NCI-H2227 treated with DMSO at 0.1 percent for 48 hours (cell line): Measurements from ENCODE around the gene CBX4.

Experiments
- DNase-seq: peaks from one replicate; lab custom pipeline; 2025; lab: John Stamatoyannopoulos, UW

CBX4 gene

DNA sequence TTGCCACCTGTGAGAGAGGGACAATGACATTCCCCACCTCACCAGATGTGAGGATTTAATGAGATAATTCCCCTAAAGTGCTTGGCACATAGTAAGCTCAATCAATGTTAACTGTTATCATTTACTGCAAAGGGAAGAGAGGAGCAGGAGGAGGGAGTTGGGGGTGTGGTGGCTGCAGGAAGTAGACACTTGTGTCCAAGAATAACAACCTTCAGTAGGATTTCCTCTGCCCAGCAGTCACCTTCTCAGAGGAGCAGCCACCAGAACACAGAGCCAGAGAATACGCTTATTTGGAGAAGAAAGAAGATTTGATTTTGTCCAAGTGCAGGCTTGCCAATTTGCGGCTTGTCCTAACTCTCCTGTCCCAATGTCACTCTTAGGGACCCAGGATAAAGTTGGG lies 10.2 kb downstream of the CBX4 start:
- no peak for DNase-seq

DNA sequence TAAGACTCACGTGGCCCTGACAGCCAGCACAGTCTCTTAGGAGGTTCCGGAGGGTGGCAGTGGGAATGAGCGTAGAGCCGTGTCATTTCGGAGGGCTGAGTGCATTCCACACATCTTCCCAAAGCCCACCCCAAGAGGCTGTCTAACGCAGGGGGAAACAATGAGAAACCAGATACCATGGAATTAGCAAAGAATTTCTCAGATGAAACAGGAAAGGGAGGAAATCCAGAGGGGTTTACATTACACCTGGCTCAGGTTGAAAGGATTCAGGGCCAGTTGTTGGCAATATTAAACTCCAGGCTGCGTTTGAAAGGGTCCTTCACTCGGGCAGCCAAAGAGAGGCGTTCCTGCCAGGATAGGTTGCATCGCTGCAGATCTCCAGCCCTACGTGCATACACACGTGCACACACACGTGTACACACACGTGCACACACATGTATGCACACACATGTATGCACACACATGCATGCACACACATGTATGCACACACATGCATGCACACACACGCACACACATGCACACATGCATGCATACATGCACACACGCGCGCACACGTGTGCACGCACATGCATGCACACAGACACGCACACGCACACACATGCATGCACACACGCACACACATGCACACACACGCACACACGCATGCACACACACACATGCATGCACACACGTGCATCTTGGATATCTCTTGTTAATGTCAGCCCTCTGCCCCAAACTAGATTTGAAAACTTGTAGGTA lies 12.2 kb downstream of the CBX4 start:
- DNase-seq = no peak

DNA sequence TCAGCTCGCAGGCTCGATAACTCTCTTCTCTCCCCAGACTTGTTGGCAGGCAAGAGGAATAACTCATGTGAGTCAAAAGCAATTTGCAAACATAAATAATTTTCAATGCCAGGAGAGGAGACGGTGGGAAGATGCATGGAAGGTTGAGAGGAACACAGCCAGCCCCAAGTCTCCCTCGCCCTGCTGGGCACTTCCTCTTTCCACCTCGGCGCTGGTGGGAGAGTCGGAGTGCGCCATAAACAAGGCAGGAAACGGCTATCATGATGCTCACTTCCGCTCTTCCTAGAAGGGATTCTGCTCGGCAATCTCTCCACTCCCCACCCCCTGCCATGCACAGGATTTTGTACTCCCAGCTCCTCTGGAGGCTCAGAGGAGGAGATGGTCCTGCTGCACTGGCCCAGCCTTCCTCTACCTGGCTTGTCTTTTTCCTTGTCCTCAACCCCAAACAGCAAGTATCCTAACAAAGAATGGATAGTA lies 13.0 kb downstream of the CBX4 start:
- no peak for DNase-seq

DNA sequence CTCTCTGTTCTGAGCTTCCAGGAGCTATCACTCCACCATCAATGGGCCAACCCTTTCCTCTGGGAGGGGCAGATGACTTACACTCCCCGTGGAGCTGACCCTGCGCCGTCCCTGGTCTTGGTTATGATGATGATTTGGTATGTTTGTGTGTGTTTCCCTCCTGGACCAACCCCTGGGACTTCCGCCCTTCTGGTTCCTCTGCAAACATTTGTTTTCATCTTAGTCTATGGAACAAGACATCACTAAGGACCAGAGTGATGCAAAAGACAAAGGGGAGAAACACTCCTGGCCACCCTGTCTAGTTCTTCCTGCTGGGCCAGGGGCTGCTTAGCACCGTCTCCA lies 13.7 kb downstream of the CBX4 start:
- DNase-seq = no peak

DNA sequence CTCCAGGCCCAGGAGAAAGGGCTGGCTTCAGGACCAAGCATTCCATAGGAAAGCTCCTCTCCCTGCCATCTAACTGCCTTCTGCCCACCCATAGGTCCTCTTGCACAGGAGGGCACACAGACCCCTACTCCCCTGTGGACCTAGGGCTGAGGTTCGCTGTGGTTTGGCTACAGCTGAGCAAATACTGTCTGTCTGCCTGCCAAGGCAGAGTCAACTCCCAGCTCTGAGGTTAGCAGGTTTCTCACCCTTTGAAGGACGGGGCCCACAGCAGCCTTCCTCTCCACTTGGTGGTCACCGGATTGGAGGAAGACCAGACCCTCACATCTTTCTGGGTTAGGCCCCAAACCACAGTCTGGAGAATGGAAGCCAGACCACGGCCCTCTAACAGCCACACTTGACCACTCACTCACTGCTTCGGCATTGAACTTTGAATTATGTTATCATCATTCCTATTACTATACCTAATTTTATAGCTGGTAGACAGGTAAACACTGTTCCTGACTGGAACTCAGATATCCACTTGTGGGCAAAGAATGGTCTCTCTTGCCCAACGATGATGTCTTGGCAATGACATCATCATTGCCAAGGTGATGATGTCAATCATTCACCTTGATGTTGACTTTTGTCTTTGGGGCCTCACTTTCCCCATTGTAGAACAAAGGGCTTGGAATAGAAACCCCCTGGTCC lies 14.2 kb downstream of the CBX4 start:
- DNase-seq = no peak

DNA sequence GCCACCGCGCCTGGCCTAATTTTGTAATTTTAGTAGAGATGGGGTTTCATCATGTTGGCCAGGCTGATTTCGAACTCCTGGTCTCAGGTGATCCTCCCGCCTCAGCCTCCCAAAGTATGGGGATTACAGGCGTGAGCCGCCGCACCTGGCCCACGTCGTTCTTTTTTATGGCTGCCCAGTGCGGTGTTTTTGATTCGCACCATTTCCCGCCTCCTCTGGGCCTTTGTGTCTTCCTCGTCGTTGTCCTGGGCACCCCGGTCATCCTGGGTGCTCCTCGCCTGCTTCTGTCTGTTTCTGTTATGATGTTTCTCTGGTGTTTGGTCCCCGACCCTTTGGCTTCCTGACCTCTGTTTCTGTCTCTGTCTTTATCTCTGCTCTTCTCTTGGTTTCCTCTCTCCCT lies 15.0 kb downstream of the CBX4 start:
- DNase-seq = no peak

DNA sequence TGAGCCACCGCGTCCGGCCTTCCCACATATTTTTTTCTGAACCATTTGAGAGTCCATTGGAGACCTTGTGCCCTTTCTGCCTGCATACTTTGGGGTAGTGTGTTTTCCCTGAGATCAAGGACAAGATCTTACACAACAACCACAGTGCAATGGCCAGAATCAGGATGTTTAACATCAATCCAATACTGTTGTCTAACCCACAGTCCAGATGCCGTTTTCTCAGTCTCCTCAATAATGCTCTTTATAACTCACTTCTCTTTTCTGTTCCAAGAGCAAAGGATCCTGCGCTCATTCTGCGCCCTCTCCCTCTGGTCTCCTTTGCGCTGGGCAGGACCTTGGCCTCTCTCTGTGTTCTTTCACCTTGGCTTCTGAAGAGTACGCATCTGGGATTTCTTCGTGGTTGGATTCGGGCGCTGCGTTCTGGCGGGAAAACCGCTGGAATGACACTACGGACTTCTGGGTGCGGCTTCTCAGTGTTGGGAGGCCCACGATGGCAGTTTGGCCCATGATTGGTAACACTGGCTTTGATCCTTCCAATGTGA lies 16.6 kb downstream of the CBX4 start:
- no peak for DNase-seq

DNA sequence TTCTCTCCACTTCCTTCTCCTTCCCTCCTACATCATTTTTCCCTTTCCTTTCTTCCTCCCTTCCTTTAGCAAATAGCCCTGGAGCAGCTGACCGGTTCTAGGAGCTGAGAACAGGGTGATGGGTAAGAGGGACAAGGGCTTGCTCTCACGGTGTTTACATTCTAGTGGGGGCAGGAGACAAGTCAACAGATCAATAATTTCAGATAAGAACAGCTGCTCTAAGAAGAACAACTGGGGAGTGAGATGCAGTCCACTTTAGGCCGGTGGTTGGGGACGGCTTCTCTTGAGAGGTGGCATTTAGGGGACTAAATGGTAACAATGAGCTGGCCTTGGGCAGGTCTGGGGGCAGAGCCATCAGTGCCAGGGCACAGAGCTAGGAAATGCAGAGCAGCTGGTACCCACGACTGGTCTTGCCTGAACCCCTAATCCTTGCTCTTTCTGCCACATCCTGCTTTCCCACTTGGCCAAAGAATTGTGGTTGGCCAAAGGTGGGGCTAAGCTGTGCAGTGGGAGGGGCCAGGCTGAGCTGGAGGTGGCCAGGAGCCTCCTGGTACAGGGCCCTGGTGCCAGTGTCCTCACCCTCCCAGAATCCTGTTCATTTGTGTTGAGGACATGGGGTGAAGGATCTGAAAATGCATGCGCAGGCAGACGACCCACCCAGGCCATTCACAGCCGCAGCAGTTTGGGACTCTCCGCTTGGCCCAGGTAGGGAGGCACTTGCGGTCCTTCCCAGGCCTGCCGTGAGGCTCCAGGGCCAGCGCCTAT lies 17.7 kb downstream of the CBX4 start:
- no peak for DNase-seq

DNA sequence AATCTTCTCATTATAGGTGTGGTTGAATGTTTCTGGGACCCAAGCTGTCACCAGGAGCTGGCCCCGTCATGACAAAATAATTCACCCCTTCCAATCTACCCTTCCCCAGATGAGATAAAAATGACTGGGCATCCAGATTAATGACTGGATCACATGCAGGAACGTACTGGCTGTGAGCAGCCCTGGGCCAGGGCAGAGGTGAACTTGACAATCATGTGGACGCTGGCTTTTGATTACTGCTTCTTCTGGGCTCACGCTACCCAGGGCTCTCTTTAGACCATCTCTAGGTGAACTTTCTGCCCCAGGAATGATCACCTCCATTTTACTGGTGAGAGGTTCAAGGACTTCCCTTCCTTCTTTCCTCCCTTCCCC lies 18.3 kb downstream of the CBX4 start:
- DNase-seq = no peak

DNA sequence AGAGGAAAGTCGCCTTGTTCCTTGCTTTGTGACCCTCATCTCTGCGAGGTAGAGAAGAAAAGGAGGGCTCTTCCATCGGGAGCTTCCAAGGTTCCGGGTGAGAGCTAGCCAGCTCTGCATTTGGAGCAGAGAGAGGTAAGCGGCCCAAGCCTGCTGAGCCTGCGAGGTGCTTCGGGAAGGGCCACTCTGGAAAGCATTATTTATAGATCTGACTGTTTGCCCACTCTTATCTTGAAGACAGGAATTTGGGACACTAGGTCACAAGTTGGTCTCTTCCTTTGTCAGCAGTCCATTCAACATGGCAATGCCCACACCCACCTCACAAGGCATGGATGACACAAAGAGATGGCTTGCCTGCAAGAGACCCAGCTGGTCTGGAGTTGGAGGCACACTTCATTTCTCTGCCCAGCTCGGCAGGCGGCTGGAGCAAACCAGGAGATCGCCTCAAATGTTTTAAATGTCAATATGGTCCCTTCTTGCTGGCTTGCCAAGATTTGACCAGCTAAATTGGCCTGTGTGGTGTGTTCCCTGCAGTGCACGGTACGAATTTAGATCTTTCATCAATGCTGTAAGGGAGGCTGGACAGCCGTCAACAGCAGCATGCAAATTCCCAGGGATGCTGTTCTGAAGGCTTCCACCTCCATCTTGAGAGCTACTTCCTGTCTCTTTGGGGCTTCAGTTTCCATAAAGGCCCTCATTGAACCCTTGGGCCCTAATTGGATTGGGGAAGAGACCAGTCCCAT lies 19.5 kb downstream of the CBX4 start:
- no peak for DNase-seq

DNA sequence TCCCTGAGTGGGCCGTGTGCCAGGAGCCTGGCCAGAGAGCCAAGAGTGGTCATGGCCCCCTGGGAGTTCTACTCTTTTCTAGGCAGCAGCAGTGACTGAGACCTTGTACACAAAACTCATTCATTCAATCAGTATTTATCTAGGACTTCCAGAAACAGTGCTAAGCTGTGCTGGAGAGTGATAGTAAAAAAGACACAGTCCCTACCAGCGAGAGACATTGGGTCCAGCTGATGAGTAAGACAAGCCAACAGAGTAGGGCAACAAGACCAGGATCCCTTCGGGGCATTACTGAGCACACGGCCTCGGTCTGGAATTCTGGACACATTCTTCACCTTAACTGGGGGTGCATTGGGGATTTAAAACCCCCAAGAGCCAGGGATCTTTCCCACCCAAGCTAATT lies 20.2 kb downstream of the CBX4 start:
- DNase-seq = no peak

DNA sequence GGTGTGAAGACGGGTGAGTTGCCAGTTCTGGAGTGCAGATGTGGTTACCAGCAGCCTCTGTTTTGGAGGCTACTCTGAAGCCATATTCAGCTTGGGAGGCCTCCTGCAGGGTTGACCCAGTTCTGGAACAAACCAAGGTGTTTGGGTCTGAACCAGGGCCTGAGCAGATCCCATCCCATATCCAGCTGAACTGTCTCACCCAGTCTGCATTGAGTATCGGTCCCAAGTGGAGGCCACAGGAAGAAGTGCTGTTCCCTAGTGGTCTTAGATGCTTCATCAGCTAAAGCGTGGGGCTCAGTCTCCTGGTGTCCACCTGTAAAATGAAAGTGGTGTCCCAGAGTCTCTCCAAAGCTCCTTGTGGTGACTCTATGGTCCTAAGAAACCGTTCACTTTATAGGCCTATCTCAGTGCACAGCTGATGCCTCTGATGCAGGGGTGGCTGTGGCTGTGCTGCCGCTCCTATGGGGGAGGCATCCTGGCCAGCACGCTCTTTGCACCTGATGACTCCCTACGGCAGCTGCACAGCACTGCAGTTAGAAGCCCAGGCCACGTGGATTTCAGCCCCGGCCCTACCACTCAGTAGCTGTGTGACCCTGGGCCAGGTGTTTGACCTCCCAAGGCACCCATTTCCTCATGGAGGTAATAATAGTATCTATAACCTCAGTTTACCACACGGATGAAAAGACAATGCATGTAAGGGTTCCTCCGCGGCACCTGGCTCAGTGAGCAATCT lies 21.0 kb downstream of the CBX4 start:
- DNase-seq = no peak

DNA sequence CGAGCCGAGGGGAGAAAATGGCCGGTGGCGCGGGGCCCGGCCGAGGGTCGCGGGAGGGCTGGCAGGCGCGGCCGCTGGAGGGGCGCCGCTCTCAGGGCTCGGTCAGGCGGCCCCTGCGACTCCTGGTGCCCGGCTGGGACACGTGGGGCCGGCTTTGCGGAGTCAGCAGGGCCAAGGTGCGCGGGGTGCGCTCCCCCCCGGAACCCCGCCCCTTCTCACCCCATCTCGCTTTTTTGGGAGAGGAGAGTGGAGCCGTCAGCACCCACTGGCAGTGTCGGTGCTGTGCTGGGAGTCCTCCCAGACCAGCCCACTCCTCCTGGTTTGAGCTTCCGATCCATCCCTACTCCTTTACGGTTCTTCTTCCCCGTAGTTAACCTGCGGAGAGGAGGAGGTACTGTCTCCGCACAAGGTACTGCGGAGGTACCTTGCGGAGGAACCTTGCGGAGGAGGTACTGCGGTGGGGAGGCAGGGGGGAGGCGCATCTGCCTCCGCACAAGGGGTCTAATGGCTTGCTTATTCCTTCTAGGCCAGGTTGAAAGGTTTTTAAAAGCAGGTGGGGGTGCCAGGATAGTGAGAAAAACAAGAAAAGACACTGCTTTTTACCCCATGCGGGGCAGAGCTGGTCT lies 23.3 kb downstream of the CBX4 start:
- no peak for DNase-seq

DNA sequence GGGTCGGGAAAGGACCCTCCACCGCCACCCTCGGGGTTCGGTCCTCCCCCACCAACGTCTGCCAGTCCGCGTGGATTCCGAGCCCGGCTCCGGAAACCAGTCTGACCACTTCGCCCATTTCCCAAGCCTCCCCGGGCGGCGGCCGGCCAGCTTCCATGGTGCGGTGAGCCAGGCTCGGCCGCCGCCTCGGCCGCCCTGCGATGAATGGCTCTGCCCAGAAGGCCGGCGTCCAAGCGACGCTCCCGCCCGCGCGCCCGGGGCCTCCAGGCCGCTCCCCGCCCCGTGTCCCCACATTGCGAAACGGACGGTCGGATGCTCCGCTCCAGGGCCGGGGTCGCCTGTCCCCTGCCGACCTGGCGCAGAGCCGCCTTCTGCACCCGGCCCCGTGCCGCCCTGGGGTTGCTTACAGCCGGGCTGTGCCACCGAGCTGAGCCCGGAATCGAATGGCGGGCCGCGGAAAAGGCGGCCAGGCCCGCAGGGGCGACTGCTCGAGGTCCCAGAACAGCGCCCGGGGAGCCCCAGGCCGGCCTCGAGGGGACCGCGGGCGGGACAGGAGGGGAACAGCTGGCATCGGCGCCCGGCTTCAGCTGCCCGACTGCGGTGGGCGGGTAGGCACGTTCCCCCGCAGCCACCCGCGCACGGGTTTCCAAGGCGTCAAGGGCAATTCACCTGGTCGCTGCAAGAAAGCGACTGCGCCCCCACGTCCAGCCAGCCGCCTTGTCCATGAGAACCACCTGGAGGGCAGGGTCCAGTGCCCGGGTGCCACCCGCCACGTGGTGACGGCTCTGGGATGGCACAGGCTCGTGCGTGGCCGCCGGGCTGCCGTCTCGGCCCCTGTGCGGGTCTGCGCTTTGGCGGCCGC lies 24.0 kb downstream of the CBX4 start:
- DNase-seq = no peak

DNA sequence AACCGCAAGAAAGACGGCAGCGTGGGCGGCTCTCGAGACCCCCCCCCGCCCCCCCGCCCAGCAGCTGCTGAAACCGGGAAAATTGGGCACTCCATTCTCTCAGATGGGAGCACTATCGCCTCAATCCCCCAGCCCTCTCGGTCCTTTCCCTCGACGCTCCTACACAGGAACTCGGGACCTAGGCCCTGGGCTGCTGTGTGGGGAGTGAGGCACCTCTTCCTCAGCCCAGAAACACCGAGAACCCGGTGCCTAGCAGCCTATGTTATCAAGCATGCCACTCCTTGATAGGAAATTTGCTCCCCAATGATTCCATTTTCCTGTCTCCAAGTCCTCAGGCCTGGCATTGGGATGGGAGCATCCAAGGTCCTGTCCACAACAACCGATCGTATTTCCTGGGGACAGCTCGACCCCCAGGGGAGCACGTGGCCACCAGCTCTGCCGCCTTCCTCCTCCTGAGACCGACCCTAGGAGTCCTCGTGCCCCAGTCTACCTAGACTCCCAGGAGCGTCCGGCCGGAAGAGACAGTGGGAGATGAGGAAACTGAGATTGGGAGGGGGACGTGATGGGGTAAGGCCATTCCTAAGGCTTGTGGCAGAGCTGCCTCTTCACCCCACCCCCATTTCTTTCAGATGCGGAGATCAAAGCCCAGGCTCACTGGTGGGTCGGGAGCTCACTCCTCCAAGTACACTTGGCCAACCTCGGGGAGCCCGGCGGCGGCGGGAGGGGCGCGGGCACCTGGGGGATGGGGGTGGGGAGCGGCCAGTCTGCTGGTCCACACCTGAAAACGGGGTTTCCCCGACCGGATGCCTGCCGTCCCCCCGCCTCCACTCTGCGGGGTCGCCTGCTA lies 24.9 kb downstream of the CBX4 start:
- no peak for DNase-seq

DNA sequence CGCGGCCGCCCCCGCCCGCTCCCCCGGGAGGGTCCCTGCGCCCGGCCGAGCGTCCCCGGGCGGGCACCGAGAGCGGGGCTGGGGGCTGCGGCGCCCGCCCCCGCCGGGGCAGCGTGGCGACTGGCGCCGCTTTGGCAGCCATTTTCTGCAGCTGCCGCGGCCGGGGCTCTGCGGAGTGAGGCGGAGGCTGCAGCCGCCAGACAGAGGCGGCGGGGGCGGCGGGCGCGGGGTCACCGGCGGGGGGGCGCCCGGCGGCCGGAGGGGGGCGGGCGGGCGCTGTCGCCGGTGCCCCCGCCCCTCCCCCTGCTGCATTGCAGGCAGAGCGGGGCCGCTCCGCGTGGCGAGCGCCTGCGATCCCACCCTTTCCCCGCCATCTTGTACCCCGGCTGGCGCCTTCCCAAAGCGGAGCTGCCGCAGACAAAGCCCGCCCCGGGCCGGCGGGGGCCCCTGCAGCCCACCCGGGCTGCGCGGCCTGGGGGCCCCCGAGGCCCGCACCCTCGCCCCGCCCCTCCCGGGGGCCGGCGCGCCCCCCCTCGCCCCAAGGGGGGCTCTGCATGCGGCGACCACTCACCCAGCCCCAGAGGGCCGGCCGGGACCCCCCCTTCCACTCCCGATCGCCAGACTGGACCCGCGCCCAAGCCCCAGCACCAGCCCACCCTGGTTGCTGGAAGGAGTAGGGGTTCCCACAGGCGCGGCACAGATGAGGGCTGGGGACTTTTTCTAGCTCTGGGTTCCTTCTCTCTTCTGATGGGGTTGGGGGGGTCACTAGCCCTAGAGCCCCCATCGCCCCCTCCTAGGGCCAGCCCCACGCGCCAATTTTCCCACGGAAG lies 25.7 kb downstream of the CBX4 start:
- DNase-seq = peak; percentile 30

DNA sequence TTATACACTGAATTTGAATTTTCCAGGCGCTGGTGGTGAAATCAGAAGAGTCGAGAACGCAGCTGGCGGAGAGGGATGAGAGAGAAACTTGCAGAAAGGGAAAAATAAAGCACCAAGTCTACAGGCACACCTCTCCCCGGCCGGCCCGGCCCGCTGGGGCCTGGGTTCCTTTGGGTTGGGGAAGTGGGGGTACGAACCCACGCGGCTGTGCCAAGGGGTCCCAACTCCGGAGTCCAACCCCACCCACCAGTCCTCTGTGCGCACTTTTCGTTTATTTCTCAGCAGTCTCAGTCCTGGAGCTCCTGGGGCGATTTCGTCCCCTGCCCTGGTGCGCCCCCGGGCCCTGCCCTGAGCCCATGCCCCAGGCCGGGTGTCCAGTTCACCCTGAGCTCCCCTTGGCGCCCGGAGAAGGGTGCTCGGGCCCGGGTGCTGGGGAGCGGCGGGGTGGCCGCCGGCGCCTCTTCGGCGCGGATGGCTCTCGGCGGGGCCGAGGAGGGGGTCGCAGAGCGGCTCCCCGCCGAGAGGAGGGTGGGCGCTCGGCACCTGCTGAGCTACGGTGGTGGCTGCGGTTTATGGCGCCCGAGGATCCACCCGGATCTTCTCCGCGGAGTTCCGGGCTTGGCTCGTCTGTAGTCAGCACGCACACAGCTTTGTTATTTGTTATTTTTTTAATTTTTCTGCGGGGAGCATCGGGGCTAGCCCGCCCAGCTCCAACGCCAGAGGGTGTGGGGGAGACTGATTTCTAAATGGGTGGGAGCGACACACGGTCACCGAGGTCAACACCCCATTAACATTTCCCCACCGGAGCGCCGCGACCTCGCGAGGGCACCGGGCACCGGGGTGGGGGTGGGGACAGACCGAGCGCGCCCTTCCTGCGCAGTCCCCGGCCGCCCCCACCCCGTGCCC lies 26.6 kb downstream of the CBX4 start:
- DNase-seq = no peak
